GM12875 (cell line): Measurements from ENCODE around the gene C6orf141.

Experiments
- H3K4me3 ChIP-seq: one replicate; pipeline ENCODE4 v1.5.1; 2011; ENCODE audit warnings: low read depth, low read length, control low read depth
- CTCF ChIP-seq: IDR thresholded peaks from 2 replicates; pipeline ENCODE4 v1.5.1; 2011; ENCODE audit warnings: low read depth, mild to moderate bottlenecking, control low read depth, inconsistent platforms, low read length, moderate library complexity, borderline replicate concordance; ENCODE audit not compliant: insufficient read depth

C6orf141 gene

GRCh38 chr6:49557177-49557576 is 6.7 kb downstream of the C6orf141 start:
- no peak overlapping the region for H3K4me3 ChIP-seq
- TF ChIP-seq CTCF: no peak

GRCh38 chr6:49558238-49558637 is 7.8 kb downstream of the C6orf141 start:
- H3K4me3 ChIP-seq: no peak overlapping the region
- TF ChIP-seq CTCF: no peak

- TF ChIP-seq CTCF: no peak
- H3K4me3 ChIP-seq: no peak overlapping the region
These were observed 12.8 kb downstream of the C6orf141 start for GRCh38 chr6:49563006-49563886.

- no peak for TF ChIP-seq CTCF
- H3K4me3 ChIP-seq: no peak overlapping the region
These were observed 14.1 kb downstream of the C6orf141 start for GRCh38 chr6:49564552-49564951.

- H3K4me3 ChIP-seq: no peak overlapping the region
- TF ChIP-seq CTCF: no peak
These were observed 14.8 kb downstream of the C6orf141 start for GRCh38 chr6:49565261-49565660.

- H3K4me3 ChIP-seq: no peak overlapping the region
- TF ChIP-seq CTCF: no peak
These were observed 15.4 kb downstream of the C6orf141 start for GRCh38 chr6:49565855-49566254.

- H3K4me3 ChIP-seq: no peak overlapping the region
- no peak for TF ChIP-seq CTCF
These were observed 20.1 kb downstream of the C6orf141 start for GRCh38 chr6:49570474-49571079.
